GM18858 (cell line): ENCODE measurements around the gene PPM1E.
"Not testable (repeated sequence)": the region's sequence is repeated elsewhere in the genome, so short reads cannot be mapped to it uniquely, and the experiment has no call there.

Experiments
- ATAC-seq: cut with Tn5 transposase; IDR thresholded peaks from one replicate; pipeline ENCODE4 v1.9.1; 2021; ENCODE audit not compliant: unreplicated experiment

Gene PPM1E

DNA sequence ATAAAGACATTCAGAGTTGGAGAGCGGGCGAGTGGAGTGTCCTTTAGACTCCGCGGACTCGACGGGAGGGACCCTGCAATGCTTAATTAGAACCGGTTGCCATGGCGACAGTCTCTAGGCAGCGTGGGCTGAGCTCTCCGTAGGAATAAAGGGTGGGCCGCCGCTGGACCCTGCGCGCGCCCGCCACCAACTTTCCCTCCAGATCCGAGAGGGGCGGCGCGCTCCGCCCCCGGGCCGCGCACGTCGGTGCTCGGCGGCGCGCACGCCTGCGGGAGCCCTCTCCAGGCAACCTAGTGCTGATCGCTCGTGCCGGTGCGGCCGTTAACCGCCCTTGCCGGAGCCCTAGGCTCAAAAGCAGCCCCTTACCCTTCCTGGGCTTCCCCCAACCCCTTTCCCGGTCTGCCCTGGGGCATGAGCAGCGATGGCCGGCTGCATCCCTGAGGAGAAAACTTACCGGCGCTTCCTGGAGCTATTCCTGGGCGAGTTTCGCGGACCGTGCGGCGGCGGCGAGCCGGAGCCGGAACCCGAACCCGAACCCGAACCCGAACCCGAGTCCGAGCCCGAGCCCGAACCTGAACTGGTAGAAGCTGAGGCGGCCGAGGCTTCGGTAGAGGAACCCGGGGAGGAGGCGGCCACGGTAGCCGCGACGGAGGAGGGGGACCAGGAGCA is at the start of gene PPM1E:
TSS of gene PPM1E (plus strand) at position 278 of the 669 bp plus-strand sequence.
- no peak for ATAC-seq

DNA sequence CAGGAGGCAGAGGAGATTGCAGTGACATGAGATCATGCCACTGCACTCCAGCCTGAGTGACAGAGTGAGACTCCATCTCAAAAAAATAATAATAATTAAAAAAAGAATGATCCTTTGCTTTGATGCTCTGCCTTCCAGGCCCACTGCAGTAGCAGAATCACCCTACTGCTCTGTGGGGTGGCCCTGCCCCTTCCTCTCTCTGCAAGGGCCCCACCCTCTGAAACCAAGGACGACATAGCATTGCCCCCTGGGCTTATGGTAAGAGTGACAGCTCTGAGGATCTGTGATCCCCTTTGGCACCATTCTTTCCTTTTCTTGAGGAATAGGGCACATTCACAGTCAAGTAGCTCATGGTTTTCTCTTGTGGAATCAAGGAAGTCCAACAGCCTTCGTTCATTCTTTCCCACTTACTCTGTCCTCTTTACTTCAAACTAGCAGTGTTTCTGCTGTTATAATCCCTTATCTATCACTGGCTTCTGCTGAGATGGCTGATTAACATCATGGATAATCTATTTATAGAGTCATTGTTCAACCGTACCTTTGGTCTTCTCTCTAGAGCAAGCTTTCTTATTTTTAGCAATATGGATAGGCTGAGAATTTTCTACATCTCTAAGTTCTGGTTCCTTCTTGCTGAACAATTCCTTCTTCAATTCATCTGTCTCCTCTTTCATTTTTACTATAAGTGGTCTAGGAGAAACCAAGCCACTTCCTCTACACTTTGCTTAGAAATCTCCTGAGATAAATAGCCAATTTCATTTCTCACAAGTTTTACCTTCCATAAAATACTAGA is 49.1 kb upstream of the PPM1E start:
- ATAC-seq: no peak

DNA sequence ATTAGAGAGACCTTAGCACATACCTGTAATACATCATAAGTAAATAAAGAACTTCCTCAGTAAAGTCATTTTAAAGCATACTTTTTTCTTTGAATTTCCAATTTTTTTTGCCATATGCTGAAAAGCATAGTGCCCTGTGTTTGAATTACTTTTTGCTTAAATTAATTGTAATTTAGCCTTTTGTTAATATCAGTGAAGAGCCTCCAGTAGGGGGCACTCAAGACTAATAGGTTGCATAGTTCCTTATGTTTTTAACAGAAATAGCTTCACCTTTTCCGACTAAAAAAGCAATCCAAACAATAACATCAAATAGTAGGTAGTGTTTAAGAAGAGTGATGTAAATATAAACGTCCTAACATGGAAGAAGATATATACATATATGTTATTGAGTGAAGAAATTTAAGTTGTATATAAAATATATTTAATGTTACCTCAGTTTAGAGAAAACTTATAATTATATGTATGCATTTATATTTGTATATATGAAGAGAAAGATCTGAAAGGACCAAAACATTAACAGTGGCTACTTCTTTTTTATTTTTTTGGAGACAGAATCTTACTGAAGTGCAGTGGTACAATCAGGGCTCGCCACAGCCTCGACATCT is 44.6 kb upstream of the PPM1E start:
- no peak for ATAC-seq

DNA sequence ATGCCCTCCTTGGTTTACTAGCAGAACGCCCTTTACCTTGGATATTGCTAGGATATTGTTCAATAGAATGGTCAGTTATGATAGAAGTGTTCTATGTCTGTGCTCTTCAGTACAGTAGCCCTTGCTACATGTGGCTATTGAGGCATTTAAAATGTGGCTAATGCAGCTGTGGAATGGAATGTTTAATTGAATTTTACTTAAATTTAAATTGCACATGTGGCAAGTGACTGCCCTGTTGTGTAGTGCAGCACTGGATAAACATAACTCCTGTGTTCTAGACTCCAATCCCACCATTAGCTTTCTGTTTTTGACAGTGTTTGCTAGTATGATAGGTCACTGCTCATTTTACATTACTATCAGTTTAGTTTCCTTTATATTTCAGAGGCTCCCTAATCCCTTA is 33.4 kb upstream of the PPM1E start:
- no peak for ATAC-seq

DNA sequence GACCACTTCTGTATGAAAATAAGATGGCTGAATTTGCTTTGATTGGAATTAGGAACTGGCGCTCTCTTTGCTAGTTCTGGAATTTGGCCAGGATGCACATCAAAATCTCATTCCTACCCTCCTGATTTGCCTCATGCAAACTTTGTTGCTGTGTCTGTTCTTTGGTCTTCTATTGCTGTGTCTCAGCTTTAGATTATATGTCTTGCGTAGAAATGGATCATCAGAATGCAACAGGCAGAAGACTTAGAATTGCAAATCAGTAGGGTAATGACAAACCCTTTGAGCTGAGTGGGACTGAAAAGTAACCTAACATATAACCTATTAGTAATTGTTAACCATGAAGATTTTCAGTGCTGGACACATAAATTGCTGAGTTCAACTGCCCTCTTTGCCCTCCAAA is 33.0 kb upstream of the PPM1E start:
- ATAC-seq: no peak

DNA sequence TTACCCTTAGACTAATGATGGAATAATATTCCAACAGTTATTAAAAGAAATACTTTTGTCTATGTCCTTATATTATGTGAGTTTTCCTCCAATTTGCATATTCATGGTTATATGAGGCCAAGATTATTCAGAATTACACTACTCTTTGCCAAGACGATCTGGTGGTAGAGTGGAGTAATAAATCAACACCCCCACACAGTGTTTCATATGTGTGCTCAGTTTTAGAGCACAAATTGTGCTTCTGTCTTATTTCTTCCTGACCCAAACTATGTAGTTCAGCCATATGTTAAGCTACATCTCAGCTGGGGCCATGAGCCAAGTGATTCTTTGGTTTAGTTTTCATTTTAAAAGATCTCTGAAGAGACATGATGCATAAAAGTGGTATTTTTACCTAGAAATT is 26.9 kb upstream of the PPM1E start:
- no peak for ATAC-seq

DNA sequence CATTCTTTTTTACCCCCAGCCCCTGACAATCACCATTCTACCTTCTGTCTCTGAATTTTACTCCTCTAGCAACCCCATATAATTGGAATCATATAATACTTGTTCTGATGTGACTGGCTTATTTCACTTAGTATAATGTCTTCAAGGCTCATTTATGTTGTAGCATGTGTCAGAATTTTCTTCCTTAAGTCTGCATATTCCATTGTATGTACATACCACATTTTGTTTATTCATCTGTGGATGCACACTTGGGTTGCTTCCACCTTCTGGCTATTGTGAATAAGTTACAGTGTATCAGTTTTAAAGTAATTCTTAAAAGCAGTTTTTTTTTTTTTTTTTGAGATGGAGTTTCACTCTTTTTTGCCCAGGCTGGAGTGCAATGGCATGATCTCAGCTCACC is 24.7 kb upstream of the PPM1E start:
- no peak for ATAC-seq

DNA sequence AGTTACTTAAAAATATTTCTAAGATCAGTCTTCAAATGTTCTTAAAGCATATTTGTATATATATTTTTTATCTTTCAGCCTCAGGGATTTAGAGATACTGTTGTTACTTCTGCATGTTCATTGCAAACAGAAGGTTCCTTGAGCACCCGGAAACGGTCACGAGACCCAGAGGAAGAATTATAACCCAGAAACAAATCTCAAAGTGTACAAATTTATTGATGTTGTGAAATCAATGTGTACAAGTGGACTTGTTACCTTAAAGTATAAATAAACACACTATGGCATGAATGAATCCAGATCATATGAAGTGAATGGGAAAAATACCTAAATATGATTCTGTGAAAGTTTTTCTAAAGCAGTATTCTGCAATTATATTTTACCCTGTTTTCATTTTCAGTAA is 21.6 kb upstream of the PPM1E start:
- no peak for ATAC-seq

DNA sequence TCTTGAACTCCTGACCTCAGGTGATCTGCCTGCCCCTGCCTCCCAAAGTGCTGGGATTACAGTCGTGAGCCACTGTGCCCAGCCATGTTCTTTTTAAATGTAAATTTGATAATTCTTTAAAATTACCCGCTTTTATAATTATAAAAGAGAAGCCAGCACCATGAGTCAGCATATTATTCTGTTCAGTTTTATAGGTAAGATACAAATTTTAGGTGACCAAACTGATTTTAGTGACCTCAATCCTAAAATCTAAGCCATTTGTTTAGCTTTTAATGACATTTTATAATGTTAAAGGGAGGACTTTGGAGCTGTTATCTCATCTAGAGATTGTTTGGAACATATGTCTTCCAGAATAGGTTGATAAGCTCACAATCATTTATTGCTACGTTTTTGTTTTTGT is 20.8 kb upstream of the PPM1E start:
- ATAC-seq: no peak

DNA sequence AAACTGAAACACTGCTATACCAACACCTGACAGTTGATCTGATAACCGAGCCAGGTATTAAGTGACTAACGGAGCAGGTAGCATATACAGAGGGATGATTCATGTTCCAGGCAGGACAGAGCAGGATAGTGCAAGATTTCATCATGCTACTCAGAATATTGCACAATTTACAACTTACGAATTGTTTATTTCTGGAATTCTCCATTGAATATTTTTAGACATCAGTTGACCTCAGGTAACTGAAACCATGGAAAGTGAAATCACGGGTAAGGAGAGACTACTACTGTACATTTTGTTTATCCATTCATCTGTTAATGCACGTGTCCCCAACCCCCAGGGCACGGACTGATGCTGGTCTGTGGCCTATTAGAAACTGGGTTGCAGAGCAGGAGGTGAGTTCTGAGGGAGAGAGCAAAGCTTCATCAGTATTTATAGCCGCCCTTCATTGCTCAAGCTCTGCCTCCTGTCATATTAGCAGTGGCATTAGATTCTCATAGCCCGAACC is 14.5 kb upstream of the PPM1E start:
- ATAC-seq: no peak

DNA sequence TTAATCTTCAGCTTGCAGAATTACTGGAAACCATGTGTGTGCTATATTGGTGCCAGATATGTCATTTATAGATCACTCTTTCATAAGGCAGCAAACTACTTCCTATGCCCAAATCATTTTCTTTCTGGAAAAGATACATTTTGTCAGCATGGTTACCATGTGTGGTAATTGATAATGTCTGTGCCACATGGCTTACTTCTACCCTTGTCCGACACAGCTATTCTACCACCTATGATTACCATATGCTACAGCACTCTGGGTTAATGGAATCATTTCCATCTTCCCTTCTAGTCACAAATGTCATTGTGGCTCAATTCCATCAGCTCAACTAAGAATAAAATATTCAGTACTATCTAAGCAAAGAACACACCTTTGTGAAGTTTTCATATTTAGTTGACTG is 8.0 kb upstream of the PPM1E start:
- no peak for ATAC-seq

DNA sequence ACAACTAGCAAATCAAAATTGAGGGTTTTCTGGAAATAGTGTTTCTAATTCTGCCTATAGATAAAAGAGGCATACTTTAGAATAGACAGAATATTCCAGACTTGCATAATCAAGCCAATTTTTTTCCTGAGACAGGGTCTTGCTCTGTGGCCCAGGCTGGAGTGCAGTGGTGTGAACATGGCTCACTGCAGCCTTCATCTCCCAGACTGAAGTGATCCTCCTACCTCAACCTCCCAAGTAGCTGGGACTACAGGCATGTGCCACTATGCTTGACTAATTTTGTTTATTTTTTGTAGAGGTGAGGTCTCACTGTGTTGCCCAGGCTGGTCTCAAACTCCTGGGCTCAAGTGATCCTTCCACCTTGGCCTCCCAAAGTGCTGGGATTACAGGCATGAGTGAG is 6.0 kb upstream of the PPM1E start:
- ATAC-seq: not testable (repeated sequence)

DNA sequence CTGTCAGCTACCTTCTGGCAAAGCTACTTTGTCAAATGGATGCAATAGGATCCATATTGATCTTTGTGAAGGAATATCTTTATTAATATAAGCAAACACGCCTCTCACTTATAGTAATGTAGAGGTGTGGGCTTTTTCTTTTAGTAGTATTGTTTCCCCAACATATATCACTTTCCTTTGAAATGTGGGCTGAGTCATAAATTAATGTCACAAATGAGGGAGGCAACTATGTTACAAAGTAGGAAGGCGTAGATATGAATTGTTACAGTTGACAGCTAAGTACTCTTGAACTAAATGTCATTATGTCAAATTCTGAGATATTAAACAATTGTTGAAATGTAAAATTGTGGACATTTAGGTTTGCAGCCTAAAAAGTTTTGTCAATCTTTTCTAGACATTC is 2.6 kb upstream of the PPM1E start:
- ATAC-seq: no peak

DNA sequence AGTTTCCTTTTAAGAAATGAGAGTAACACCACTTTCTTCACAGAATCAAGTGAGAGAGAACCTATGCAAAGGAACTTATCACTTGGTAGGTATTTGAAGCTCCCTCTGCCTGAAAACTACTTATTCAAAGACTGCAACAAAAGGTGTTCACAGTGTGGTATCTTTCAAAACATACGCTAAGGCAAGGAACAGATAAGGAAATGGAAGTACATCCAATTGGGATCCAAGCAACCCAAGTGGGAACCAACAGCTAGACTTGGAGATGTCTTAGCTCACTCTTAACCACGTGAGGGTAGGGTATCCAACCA is 431 bp upstream of the PPM1E start:
- ATAC-seq: no peak

DNA sequence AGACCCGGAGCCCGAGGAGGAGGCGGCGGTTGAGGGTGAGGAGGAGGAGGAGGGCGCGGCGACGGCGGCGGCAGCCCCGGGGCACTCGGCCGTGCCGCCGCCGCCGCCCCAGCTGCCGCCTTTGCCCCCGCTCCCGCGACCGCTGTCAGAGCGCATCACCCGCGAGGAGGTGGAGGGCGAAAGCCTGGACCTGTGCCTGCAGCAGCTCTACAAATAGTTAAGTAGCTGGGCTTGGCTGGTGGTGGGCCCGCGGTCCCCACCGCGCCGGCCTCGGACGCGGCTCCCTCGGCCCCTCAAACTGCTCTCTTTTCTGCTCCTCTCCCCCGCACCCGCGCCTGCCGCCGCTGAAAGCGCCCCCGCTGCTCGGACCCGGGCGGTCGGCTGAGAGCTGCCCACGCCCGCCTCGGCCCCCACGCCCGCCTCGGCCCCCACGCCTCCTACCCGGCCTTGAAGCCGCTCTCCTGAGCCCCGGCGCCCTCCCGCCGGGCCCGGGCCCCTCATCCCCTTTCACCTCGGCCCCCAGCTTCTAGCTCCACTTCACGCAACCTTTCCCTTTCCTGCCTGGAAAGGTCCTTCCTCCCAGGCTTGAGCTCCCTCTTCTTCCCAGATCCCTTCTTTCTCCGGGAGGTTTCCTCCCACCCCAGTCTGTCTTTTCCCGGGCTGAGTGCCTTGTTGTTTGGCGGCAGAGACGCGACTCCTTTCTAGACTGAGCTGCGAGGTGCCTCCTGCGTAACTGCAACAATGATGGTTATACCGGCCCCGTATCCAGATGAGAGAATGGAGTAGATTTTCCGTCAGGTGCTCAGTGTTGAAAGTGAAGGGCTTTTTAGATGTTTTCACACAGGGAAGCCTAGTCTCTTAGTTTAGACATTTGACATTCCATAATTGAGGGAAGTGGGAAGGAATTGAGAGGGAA is 850 bp downstream of the PPM1E start:
- ATAC-seq: no peak

DNA sequence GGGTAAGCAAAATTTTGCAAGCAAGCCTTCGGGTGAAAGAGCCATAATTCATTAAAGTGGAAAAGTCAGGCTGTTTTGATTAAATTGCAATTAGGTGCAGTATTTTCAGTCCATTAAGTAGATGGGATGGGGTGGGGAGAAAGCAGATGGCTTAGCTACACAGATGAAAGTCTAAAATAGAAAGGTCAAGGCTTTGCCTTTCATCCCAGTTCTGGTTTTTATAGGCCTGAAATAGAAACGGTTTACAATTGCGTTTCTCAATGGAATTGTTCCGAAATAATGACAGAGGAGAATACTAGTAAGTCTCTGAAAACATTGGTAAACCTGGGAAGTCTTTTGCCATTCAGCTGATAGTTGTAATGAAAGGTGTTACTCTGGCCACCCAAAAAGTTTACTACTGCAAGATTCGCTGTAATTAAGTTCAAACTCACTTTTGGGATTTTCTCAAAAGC is 1.5 kb downstream of the PPM1E start:
- ATAC-seq: no peak

DNA sequence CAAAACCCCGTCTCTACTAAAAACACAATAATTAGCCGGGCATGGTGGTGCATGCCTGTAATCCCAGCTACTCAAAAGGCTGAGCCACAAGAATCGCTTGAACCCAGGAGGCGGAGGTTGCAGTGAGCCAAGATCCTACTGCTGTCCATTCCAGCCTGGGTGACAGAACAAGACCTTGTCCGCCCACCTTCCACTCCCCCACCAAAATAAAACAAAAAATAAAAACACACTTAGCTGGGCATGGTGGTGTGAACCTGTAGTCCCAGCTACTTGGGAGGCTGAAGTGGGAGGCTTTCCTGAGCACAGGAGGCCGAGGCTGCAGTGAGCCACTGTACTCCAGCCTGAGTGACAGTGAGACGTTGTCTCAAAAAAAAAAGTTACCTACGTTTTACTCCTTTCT is 3.2 kb downstream of the PPM1E start:
- ATAC-seq: no peak

DNA sequence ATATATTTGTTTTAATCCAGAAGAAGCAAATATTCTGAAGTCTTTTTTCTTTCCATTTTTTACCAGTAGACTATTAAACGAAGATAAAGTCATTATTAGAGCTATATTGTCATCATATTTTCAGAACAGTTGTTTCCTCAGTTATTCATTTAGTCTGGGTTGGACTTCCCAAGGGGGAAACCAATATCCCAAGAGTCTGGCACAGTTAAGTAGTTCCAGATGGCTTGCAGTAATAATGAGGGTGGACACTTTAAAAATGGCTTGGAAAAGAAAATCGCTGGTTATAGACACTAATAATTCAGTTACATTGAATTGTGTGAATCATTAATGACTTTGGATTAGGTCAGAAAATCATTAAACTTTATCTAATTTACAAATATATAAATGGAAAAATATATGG is 3.9 kb downstream of the PPM1E start:
- ATAC-seq: no peak

DNA sequence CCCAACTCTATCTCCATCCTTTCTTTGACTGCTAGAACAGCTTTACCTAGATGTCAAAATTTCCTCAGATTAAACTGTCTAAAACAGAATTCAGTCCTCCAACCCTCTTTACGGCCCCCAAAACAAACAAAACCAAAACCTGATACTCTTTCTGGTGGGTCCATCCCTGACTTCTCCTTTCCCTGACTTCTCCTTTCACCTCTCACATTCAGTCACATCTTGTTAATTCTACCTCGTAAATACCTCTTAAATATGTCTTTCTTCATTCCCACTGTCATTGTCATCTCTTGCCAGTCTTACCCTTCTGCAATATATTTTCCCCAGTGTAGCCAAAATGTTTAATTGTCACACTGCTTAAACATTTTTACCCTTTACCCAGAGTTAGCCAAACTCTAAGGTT is 4.6 kb downstream of the PPM1E start:
- ATAC-seq: no peak

DNA sequence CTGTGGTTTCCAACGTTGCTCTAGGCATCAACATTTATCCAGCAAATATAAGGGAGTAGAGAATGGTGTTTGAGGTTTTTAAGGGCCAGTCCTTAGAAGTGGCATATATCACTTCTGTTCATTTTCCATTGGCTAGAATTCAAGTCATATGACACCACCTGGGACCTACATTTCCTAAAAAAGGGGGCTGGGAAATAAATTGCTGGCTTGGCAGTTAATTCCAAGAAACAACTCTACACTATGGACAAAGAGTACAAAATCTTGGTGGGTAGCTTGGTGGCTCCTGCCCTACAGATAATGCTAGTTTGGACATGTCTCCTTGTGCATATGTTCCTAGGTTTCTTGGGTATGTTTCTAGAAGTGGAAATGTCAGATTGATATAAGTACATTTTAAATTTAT is 7.6 kb downstream of the PPM1E start:
- ATAC-seq: no peak

DNA sequence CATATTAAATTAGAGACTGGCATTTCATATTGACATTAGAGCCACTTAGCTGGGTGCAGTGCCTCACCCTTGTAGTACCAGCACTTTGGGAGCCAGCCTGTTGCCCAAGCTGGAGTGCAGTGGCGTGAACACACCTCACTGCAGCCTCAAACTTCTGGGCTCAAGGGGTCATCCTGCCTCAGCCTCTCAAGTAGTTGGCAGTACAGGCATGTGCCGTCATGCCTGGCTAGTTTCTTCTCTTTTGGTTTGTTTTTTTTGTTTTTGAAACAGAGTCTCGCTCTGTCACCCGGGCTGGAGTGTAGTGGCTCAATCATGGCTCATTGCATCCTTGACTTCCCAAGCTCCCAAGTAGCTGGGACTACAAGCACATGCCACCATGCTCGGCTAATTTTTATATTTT is 8.7 kb downstream of the PPM1E start:
- no peak for ATAC-seq
